Vagina (tissue), 2 donors: ENCODE data around the gene CAMK2N1. TPM values are rescaled to one million over a fixed set of nuclear protein-coding genes. Genes with fewer than 3 reads are reported as not detected.
A peak's percentile ranks its signal among the peaks of the same experiment; 100 is the strongest.

Experiments
- DNase-seq, 2 donors: peaks; one replicate each; pipeline ENCODE4 v3.0.0-alpha.2; 2017; ENCODE audit errors: extremely low spot score in 2 of 2
- H3K27ac ChIP-seq: fragments of 200-600 bp; sonication (generic); one replicate; pipeline ENCODE4 v1.5.1; 2019
- H3K27me3 ChIP-seq: fragments of 200-600 bp; sonication (generic); one replicate; pipeline ENCODE4 v1.5.1; 2019
- H3K36me3 ChIP-seq, 2 donors: fragments of 200-600 bp; sonication (generic); one replicate each; pipeline ENCODE4 v1.5.1; 2017 to 2019
- H3K4me1 ChIP-seq: fragments of 200-600 bp; sonication (generic); one replicate; pipeline ENCODE4 v1.5.1; 2019
- H3K4me3 ChIP-seq, 2 donors: fragments of 200-600 bp; sonication (generic); 1 replicate in 1 of 2; 2 replicates in 1 of 2; pipeline ENCODE4 v1.5.1; 2016 to 2019
- H3K9me3 ChIP-seq: fragments of 200-600 bp; sonication (generic); one replicate; pipeline ENCODE4 v1.5.1; 2019
- POLR2A ChIP-seq, 2 donors: fragments of 450-650 bp; IDR thresholded peaks; one replicate each; pipeline ENCODE4 v1.6.1; 2017; ENCODE audit warnings: antibody characterized with exemption in 2 of 2, mild to moderate bottlenecking in 2 of 2, moderate library complexity in 2 of 2
- POLR2AphosphoS5 ChIP-seq, 2 donors: sonication (generic); formaldehyde crosslinking; IDR thresholded peaks; one replicate each; pipeline ENCODE4 v1.9.0; 2017; ENCODE audit warnings: antibody characterized with exemption in 2 of 2, mild to moderate bottlenecking in 2 of 2, low read depth in 1 of 2; ENCODE audit not compliant: insufficient read depth in 1 of 2
- intact Hi-C: fragments of 100-400 bp; cut with DNase I; formaldehyde crosslinking; loops from one replicate; pipeline ENCODE4 v1.15.1; 2023
- total RNA-seq: library from RNA; depleted of rRNA; stranded (reverse); fragments of >200 nt; gene quantifications from one replicate; pipeline ENCODE4 v1.2.3, GENCODE V29; 2016
- TF ChIP-seq, protein P1 (sequence below), 3 experiments: fragments of 450-650 bp in 2 of 3; fragments of 200-600 bp in 1 of 3; sonication (generic) in 1 of 3; IDR thresholded peaks; one replicate each; pipeline ENCODE4 v1.5.1; 2017 to 2019; ENCODE audit warnings: antibody characterized with exemption in 3 of 3, mild to moderate bottlenecking in 2 of 3, moderate library complexity in 2 of 3

The CAMK2N1 gene
- total RNA-seq, 1 donor from 2014 or later = 18.9 TPM

GRCh38 chr1:20493309-20493708, 7.3 kb upstream of the CAMK2N1 start:
- no peaks in the 10 kb centered on the region for H3K27me3 ChIP-seq
- intact Hi-C loops = loop anchor here (5.0 to 10.0 kb wide), 3 partner anchors 129 to 576 kb away; no protein-coding TSS in a partner anchor
- peaks cover 0 to 6% of the 10 kb centered on the region in 2 donors for H3K36me3 ChIP-seq
- H3K9me3 ChIP-seq = no peaks in the 10 kb centered on the region
- no peak for TF ChIP-seq POLR2AphosphoS5 (IDR thresholded peaks at IDR 0.05; ENCODE audit: insufficient read depth in 1 of 2, low read depth in 1 of 2)
- TF ChIP-seq, protein P1, sequence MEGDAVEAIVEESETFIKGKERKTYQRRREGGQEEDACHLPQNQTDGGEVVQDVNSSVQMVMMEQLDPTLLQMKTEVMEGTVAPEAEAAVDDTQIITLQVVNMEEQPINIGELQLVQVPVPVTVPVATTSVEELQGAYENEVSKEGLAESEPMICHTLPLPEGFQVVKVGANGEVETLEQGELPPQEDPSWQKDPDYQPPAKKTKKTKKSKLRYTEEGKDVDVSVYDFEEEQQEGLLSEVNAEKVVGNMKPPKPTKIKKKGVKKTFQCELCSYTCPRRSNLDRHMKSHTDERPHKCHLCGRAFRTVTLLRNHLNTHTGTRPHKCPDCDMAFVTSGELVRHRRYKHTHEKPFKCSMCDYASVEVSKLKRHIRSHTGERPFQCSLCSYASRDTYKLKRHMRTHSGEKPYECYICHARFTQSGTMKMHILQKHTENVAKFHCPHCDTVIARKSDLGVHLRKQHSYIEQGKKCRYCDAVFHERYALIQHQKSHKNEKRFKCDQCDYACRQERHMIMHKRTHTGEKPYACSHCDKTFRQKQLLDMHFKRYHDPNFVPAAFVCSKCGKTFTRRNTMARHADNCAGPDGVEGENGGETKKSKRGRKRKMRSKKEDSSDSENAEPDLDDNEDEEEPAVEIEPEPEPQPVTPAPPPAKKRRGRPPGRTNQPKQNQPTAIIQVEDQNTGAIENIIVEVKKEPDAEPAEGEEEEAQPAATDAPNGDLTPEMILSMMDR (IDR thresholded peaks at IDR 0.05) = no peak
- no peak for TF ChIP-seq POLR2A (IDR thresholded peaks at IDR 0.05)
- DNase-seq = no peak
- no peak overlapping the region for H3K4me3 ChIP-seq
- no peak overlapping the region for H3K27ac ChIP-seq
- H3K4me1 ChIP-seq = no peaks in the 10 kb centered on the region

GRCh38 chr1:20492751-20493150, 6.7 kb upstream of the CAMK2N1 start:
- no peaks in the 10 kb centered on the region for H3K9me3 ChIP-seq
- no peaks in the 10 kb centered on the region for H3K4me1 ChIP-seq
- no peaks in the 10 kb centered on the region for H3K27me3 ChIP-seq
- DNase-seq = no peak
- H3K4me3 ChIP-seq = no peak overlapping the region
- TF ChIP-seq POLR2A (IDR thresholded peaks at IDR 0.05) (no peak), POLR2AphosphoS5 (IDR thresholded peaks at IDR 0.05; ENCODE audit: insufficient read depth in 1 of 2, low read depth in 1 of 2) (no peak)
- TF ChIP-seq, protein P1 (IDR thresholded peaks at IDR 0.05) = no peak
- no peak overlapping the region for H3K27ac ChIP-seq
- intact Hi-C loops = loop anchor here (5.0 to 10.0 kb wide), 3 partner anchors 128 to 575 kb away; no protein-coding TSS in a partner anchor
- peaks cover 0 to under 1% of the 10 kb centered on the region in 2 donors for H3K36me3 ChIP-seq

DNA sequence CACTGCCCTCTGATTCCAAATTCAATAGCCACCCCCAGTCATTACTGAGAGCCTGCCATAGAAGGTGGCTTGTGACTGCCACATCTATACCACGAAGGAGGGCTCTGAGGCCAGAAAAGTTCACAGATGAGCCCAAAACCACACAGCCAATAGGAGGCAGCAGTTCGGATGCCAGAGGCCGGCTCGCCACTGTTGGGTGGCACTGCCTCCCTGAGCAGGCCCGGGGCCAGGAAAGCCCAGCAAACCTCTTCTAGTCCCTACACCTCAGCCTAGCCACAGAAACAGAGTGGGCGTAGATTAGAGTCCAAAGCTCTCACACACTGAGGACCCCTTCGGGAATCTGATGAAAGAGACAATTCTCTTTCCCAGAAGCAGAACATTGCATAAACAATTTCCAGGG, 5.9 kb upstream of the CAMK2N1 start:
- Histone ChIP-seq H3K4me1 (peaks cover 4% of the 10 kb centered on the region), H3K9me3 (no peaks in the 10 kb centered on the region), H3K36me3 (no peaks in the 10 kb centered on the region), H3K4me3 (no peak overlapping the region), H3K27ac (no peak overlapping the region), H3K27me3 (no peaks in the 10 kb centered on the region)
- intact Hi-C loops = loop anchor here (5.0 to 10.0 kb wide), 3 partner anchors 127 to 575 kb away; no protein-coding TSS in a partner anchor
- TF ChIP-seq, protein P1 (IDR thresholded peaks at IDR 0.05) = no peak
- TF ChIP-seq POLR2AphosphoS5 (IDR thresholded peaks at IDR 0.05; ENCODE audit: insufficient read depth in 1 of 2, low read depth in 1 of 2) = no peak
- TF ChIP-seq POLR2A (IDR thresholded peaks at IDR 0.05) = no peak
- no peak for DNase-seq

DNA sequence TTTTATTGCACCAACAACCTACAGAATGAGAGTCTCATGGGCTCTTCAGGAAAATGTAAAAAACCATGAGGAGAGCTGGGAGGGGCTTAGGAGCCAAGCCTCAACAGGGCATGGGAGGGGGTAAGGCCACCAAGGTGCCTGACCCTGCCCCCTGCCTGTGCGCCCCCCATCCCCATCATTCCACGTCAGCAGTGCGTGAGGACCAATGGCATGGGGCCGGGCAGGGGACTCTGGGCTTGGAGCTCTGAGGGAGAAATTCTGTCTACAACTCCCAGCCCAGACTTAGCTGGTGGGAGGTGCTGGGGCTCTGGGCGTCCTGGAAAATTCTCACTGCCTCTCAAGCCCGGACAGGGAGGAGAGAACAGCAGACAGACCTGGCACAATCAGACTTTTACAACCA, 5.2 kb upstream of the CAMK2N1 start:
- Histone ChIP-seq H3K4me1 (peaks cover 11% of the 10 kb centered on the region), H3K27me3 (no peaks in the 10 kb centered on the region)

GRCh38 chr1:20487236-20487590, 1.2 kb upstream of the CAMK2N1 start:
- peaks cover 36% of the 10 kb centered on the region for H3K4me1 ChIP-seq
- H3K27me3 ChIP-seq = no peaks in the 10 kb centered on the region
- intact Hi-C loops = no loop called here
- TF ChIP-seq, protein P1 (IDR thresholded peaks at IDR 0.05) = no peak
- TF ChIP-seq POLR2A (IDR thresholded peaks at IDR 0.05) (no peak), POLR2AphosphoS5 (IDR thresholded peaks at IDR 0.05; ENCODE audit: insufficient read depth in 1 of 2, low read depth in 1 of 2) (no peak)
- H3K36me3 ChIP-seq = no peaks in the 10 kb centered on the region
- peak overlapping the region; percentile 85 for H3K27ac ChIP-seq
- DNase-seq = no peak
- H3K9me3 ChIP-seq = no peaks in the 10 kb centered on the region
- H3K4me3 ChIP-seq = peak overlapping the region; percentile 60 to 79

More for the DNA sequence above, 5.2 kb upstream of the CAMK2N1 start:
- no peak for DNase-seq
- Histone ChIP-seq H3K36me3 (no peaks in the 10 kb centered on the region), H3K4me3 (no peak overlapping the region), H3K27ac (no peak overlapping the region), H3K9me3 (no peaks in the 10 kb centered on the region)
- TF ChIP-seq POLR2A (IDR thresholded peaks at IDR 0.05) (no peak), POLR2AphosphoS5 (IDR thresholded peaks at IDR 0.05; ENCODE audit: insufficient read depth in 1 of 2, low read depth in 1 of 2) (no peak)
- TF ChIP-seq, protein P1 (IDR thresholded peaks at IDR 0.05) = no peak
- intact Hi-C loops = loop anchor here (5.0 to 10.0 kb wide), 3 partner anchors 126 to 574 kb away; no protein-coding TSS in a partner anchor
